Measurements from ENCODE around the gene DYSF.

The DYSF gene

DNA sequence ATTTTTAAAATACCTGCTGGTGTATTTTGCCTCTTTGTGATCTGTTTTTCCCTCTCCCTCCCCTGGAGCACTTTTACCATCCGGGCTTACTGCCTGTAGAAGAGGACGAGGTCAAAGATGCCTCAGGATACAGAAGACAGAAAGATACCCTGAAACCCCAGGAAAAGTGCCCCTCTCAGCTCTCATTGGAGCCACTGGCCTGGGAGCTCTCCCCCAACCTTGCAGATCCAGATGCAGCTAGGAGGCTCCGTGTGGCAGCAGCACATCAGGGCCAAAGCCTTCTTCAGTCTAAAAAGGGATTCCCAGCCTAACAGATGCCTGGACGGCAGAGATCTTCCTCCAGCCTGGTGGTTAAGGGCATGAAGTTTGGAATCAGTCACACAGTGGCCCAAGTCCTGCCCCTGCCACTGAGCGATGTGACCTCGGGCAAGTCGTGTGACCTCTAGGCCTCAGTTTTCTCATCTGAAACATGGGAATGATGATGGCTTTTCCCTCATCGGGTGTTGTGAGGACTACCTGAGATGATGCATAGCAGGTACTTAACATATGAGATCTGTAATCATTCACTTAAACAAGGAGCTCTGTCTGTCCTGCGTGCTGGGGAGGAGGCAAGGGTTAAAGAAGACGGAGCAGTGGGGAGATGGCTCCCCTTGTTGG, 239.4 kb downstream of the DYSF start:
- DNase-seq (ENCODE audit: low read depth), result no peak
- no peak overlapping the region for H3K4me3 ChIP-seq (ENCODE audit: low read length)
- TF ChIP-seq, protein P1, sequence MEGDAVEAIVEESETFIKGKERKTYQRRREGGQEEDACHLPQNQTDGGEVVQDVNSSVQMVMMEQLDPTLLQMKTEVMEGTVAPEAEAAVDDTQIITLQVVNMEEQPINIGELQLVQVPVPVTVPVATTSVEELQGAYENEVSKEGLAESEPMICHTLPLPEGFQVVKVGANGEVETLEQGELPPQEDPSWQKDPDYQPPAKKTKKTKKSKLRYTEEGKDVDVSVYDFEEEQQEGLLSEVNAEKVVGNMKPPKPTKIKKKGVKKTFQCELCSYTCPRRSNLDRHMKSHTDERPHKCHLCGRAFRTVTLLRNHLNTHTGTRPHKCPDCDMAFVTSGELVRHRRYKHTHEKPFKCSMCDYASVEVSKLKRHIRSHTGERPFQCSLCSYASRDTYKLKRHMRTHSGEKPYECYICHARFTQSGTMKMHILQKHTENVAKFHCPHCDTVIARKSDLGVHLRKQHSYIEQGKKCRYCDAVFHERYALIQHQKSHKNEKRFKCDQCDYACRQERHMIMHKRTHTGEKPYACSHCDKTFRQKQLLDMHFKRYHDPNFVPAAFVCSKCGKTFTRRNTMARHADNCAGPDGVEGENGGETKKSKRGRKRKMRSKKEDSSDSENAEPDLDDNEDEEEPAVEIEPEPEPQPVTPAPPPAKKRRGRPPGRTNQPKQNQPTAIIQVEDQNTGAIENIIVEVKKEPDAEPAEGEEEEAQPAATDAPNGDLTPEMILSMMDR (conservative IDR thresholded peaks at IDR 0.05; ENCODE audit: low read depth, low read length), result no peak

DNA sequence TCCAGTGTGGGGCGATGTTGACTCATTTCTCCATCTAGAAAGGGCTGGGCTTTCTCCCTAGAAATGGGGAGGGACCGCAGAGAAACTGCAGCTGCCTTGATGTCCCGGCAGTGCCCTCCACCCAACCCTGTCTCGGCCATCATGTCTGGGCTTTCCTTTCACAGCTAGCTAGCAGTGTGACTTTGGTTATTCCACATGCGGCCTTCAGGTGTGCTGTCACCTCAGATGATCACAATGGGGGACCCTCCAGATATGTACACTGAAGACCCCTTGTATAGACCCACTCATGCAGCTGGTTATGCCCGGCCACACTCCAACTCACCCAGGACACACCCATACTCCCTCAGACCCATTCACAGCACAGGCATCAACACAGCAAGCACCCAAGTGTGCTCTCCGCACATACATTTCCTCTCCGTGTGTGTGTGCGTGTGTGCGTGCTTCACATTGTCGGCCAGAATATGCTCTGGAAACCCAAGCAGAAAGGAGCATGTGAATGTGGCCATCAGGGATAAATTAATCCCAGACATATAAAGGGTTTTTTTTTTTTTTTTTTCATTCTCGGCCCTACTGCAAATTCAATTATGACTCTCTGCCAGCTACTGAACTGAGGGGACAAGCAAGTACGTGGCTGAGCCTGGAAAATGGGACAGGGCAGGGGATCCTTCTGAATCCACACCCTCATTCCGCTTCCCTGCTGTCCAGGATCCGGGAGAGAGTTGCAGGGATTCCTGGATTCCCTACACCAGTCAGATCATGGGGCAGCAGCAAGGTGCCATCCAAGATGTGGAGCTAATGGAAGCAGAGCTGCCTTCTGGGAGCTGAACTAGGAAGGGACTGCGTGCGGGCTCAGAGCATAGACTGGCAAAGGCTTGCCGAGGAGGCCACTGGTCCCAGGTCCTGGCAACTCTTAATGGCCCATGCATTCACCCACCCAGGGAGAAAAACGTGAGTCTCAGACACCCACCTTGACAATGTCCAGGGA, 240.2 kb downstream of the DYSF start:
- DNase-seq (ENCODE audit: low read depth), result no peak
- TF ChIP-seq, protein P1 (conservative IDR thresholded peaks at IDR 0.05; ENCODE audit: low read depth, low read length), result no peak
- no peak overlapping the region for H3K4me3 ChIP-seq (ENCODE audit: low read length)

DNA sequence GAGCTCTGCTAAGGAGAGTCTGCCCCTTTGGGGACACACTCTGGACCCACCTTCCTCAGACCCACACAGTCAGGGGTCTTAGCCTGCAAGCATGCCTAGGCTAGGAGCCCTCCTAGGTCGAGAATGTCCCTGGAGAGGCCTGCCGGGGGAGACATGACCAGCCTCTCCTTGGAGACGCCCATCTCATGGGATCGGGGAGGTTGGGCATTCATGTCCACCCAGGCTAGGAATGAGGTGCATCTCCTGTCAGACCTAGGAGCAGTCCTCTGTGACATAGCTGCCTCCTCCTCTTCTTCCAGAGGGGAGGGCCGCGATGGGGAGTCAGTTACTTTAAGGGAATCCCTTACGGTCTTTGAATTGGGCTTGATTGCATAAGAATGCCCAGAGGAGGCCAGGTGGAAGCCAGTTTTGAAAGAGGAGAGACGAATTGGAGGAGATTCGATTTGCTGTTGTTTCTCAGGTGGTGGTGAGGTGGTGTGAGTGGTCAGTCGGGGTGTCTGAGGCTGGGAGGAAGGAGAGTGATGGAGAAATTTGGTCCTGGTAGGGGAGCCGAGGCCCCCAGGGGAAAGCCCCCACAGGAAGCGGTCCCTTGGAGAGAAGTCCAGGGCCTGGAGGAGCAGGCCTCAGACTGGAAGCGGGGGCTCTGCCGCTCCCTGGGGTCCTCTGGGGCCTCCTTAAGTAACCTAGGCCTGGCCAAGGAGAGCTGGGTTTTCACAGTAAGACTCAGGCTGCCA, 241.3 kb downstream of the DYSF start:
- H3K4me3 ChIP-seq (ENCODE audit: low read length), result no peak overlapping the region
- TF ChIP-seq, protein P1 (conservative IDR thresholded peaks at IDR 0.05; ENCODE audit: low read depth, low read length), result no peak
- DNase-seq (ENCODE audit: low read depth), result no peak

DNA sequence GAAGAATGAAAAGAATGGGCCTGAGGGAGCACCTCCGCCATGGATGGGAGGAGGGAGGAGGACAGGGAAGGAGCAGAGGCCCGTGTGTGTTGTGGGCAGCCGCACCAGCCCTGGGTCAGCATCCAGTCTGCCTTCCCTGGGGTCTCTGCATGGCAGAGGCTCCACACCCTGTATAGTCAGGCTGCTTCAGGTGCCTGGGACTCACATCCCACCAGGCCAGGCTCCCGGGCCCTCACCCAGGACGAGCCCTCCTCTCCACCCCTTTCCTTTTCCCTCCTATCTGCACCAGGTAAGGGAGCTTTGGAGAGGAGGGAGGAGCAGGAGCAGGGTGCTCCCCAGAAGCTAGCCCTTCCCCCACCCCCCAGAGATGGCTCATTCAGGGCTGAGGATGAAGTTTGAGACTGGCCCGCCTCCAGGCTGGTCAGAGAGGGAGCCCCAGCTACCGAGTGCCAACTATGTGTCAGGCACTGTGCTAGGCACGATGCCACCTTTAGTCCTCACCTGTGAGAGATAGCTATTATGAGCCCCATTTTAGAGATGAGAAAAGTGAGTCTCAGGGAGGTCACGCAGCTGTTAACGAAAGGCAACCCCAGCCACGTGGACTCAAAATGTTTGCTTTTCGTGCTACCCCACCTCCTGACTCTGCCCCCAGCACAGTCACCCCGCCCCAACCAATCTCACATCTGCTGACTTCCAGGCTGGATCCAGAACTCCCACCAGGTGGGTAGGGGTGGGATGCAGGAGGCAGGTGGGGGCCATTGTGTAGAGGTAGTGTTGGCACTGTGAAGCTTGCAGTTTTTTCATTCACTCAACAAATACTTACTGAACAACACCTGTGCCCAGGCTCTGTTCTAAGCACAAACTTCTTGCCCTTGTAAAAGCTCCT, 242.1 kb downstream of the DYSF start:
- DNase-seq (ENCODE audit: low read depth), result no peak
- no peak overlapping the region for H3K4me3 ChIP-seq (ENCODE audit: low read length)
- TF ChIP-seq, protein P1 (conservative IDR thresholded peaks at IDR 0.05; ENCODE audit: low read depth, low read length), result no peak

DNA sequence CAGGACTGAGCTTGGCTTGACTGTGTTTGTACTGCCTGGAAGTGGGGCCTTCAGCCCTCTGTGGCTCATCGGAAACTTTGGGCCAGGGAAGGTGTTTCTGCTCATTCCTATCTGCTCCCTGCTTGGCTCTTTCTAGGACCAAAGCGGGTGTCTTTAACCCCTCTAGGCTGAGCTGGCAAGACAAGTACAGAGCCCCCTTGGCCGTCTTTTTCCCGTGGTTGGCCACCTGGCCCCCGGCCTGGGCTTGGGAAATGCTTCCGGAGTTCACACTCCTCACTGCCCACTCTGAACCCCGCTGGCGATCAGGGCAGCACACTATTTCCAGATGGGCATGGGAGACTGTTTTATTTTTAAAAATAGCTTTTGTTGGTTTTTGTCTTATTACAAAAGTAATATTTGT, 243.0 kb downstream of the DYSF start:
- H3K4me3 ChIP-seq (ENCODE audit: low read length), result no peak overlapping the region
- TF ChIP-seq, protein P1 (conservative IDR thresholded peaks at IDR 0.05; ENCODE audit: low read depth, low read length), result no peak
- no peak for DNase-seq (ENCODE audit: low read depth)
